Fibroblast of mammary gland (primary cell): ENCODE measurements around the gene EXOC4.

Experiments
- DNase-seq: peaks from one replicate; pipeline ENCODE4 v3.0.0-alpha.2; 2010; ENCODE audit warnings: low read depth
- H3K4me3 ChIP-seq: 2 replicates; pipeline ENCODE4 v1.5.1; 2011; ENCODE audit warnings: low read depth, mild to moderate bottlenecking, low read length, moderate library complexity; ENCODE audit not compliant: control insufficient read depth
- CTCF ChIP-seq: conservative IDR thresholded peaks from 2 replicates; pipeline ENCODE4 v1.5.1; 2011; ENCODE audit warnings: low read depth, low read length, inconsistent platforms; ENCODE audit not compliant: control insufficient read depth, insufficient read depth

Gene EXOC4

GRCh38 chr7:134016223-134016941 is 763.5 kb downstream of the EXOC4 start:
- TF ChIP-seq CTCF = peak; percentile 73
- no peak overlapping the region for H3K4me3 ChIP-seq
- DNase-seq = peak; percentile 28

GRCh38 chr7:134016942-134017303 is 764.0 kb downstream of the EXOC4 start:
- no peak for TF ChIP-seq CTCF
- no peak overlapping the region for H3K4me3 ChIP-seq
- DNase-seq = no peak

- H3K4me3 ChIP-seq = no peak overlapping the region
These were observed 765.4 kb downstream of the EXOC4 start for GRCh38 chr7:134018306-134018705.

GRCh38 chr7:134019251-134019650 is 766.4 kb downstream of the EXOC4 start:
- DNase-seq = no peak
- no peak overlapping the region for H3K4me3 ChIP-seq
- TF ChIP-seq CTCF = no peak

More at GRCh38 chr7:134018306-134018705, 765.4 kb downstream of the EXOC4 start:
- no peak for TF ChIP-seq CTCF
- DNase-seq = no peak

- no peak for DNase-seq
- no peak for TF ChIP-seq CTCF
- no peak overlapping the region for H3K4me3 ChIP-seq
These were observed 769.0 kb downstream of the EXOC4 start for GRCh38 chr7:134021836-134022235.

GRCh38 chr7:134022286-134022911 is 769.5 kb downstream of the EXOC4 start:
- no peak overlapping the region for H3K4me3 ChIP-seq
- no peak for TF ChIP-seq CTCF
- DNase-seq = no peak
